SK-N-MC (cell line): ENCODE results near the gene ATP5F1B.

Experiments used
- EZH2 ChIP-seq: fragments of 200-600 bp; sonication (generic); IDR thresholded peaks from one replicate; pipeline ENCODE4 v1.6.1; 2017; ENCODE audit warnings: antibody characterized with exemption
- FOXP2 ChIP-seq: optimal IDR thresholded peaks from 2 replicates; pipeline ENCODE3; 2011; ENCODE audit warnings: mild to moderate bottlenecking, moderate library complexity; ENCODE audit not compliant: insufficient read depth; ENCODE audit errors: extremely low read length, control extremely low read depth
- POLR2AphosphoS5 ChIP-seq: IDR thresholded peaks from 2 replicates; pipeline ENCODE4 v1.6.1; 2012; ENCODE audit warnings: mild to moderate bottlenecking, low read depth, low read length, borderline replicate concordance

- no peak for TF ChIP-seq EZH2
- TF ChIP-seq POLR2AphosphoS5, result no peak; the same call in 1 of the 2 replicates
- no peak for TF ChIP-seq FOXP2
These were observed 34.2 kb upstream of the ATP5F1B start for GRCh38 chr12:56679883-56680575.
